HEK293 (cell line): ENCODE measurements around the gene NDUFC2.

Experiments used
- GLI2 ChIP-seq: fragments of 450-650 bp; formaldehyde crosslinking; IDR thresholded peaks from 2 replicates; pipeline ENCODE4; 2017; ENCODE audit warnings: missing biosample characterization, missing genetic modification characterization, low read depth, borderline replicate concordance
- MYNN ChIP-seq: fragments of 450-650 bp; formaldehyde crosslinking; IDR thresholded peaks from 2 replicates; pipeline ENCODE4 v1.5.1; 2016; ENCODE audit warnings: missing biosample characterization, missing genetic modification characterization, borderline replicate concordance
- ZBTB20 ChIP-seq: fragments of 450-650 bp; formaldehyde crosslinking; IDR thresholded peaks from 2 replicates; pipeline ENCODE4 v1.5.1; 2016; ENCODE audit warnings: missing biosample characterization, missing genetic modification characterization
- ZNF121 ChIP-seq: fragments of 450-650 bp; formaldehyde crosslinking; IDR thresholded peaks from 2 replicates; pipeline ENCODE4 v1.5.1; 2016; ENCODE audit warnings: missing biosample characterization, missing genetic modification characterization
- ZNF211 ChIP-seq: fragments of 450-650 bp; formaldehyde crosslinking; IDR thresholded peaks from 2 replicates; pipeline ENCODE4 v1.5.1; 2016; ENCODE audit warnings: low read depth, missing biosample characterization, missing genetic modification characterization
- ZNF391 ChIP-seq: fragments of 450-650 bp; formaldehyde crosslinking; IDR thresholded peaks from 2 replicates; pipeline ENCODE4 v1.5.1; 2016; ENCODE audit warnings: low read depth, missing biosample characterization, missing genetic modification characterization, borderline replicate concordance
- ZNF394 ChIP-seq: fragments of 450-650 bp; formaldehyde crosslinking; IDR thresholded peaks from 2 replicates; pipeline ENCODE4 v1.5.1; 2016; ENCODE audit warnings: missing biosample characterization, missing genetic modification characterization, mild to moderate bottlenecking, moderate library complexity, borderline replicate concordance
- ZNF600 ChIP-seq: fragments of 450-650 bp; formaldehyde crosslinking; IDR thresholded peaks from 2 replicates; pipeline ENCODE4 v1.5.1; 2016; ENCODE audit warnings: missing biosample characterization, missing genetic modification characterization
- ZNF654 ChIP-seq: fragments of 450-650 bp; formaldehyde crosslinking; IDR thresholded peaks from 2 replicates; pipeline ENCODE4 v1.5.1; 2016; ENCODE audit warnings: low read depth, missing biosample characterization, missing genetic modification characterization
- ZNF658 ChIP-seq: fragments of 450-650 bp; formaldehyde crosslinking; IDR thresholded peaks from 2 replicates; pipeline ENCODE4; 2016; ENCODE audit warnings: missing biosample characterization, missing genetic modification characterization
- ZNF707 ChIP-seq: fragments of 450-650 bp; formaldehyde crosslinking; IDR thresholded peaks from 2 replicates; pipeline ENCODE4 v1.5.1; 2016; ENCODE audit warnings: missing biosample characterization, missing genetic modification characterization
- ZNF777 ChIP-seq: fragments of 450-650 bp; formaldehyde crosslinking; IDR thresholded peaks from 2 replicates; pipeline ENCODE4 v1.5.1; 2017; ENCODE audit warnings: missing biosample characterization, missing genetic modification characterization, borderline replicate concordance
- ZNF785 ChIP-seq: fragments of 450-650 bp; formaldehyde crosslinking; IDR thresholded peaks from 2 replicates; pipeline ENCODE4 v1.5.1; 2016; ENCODE audit warnings: missing biosample characterization, missing genetic modification characterization
- ZNF830 ChIP-seq: fragments of 450-650 bp; IDR thresholded peaks from 2 replicates; pipeline ENCODE4 v1.5.0; 2018; ENCODE audit warnings: missing biosample characterization, missing genetic modification characterization, low read depth, mild to moderate bottlenecking, moderate library complexity
- ZNF837 ChIP-seq: fragments of 450-650 bp; formaldehyde crosslinking; IDR thresholded peaks from 2 replicates; pipeline ENCODE4 v1.5.1; 2016; ENCODE audit warnings: missing biosample characterization, missing genetic modification characterization
- TF ChIP-seq, protein P1 (sequence below): fragments of 450-650 bp; formaldehyde crosslinking; IDR thresholded peaks from 2 replicates; pipeline ENCODE4 v1.5.1; 2016; ENCODE audit warnings: missing biosample characterization, missing genetic modification characterization, low read depth
- TF ChIP-seq, protein P2 (sequence below): fragments of 450-650 bp; formaldehyde crosslinking; IDR thresholded peaks from 2 replicates; pipeline ENCODE4 v1.5.1; 2016; ENCODE audit warnings: missing biosample characterization, missing genetic modification characterization
- TF ChIP-seq, protein P3 (sequence below): fragments of 450-650 bp; formaldehyde crosslinking; IDR thresholded peaks from 2 replicates; pipeline ENCODE4 v1.5.1; 2016; ENCODE audit warnings: missing biosample characterization, missing genetic modification characterization
- TF ChIP-seq, protein P4 (sequence below): fragments of 450-650 bp; formaldehyde crosslinking; IDR thresholded peaks from 2 replicates; pipeline ENCODE4 v1.5.1; 2016; ENCODE audit warnings: missing biosample characterization, missing genetic modification characterization
- TF ChIP-seq, protein P5 (sequence below): fragments of 450-650 bp; formaldehyde crosslinking; IDR thresholded peaks from 2 replicates; pipeline ENCODE4 v1.5.1; 2016; ENCODE audit warnings: missing biosample characterization, missing genetic modification characterization
- TF ChIP-seq, protein P6 (sequence below): fragments of 450-650 bp; formaldehyde crosslinking; IDR thresholded peaks from 2 replicates; pipeline ENCODE4 v1.5.1; 2016; ENCODE audit warnings: missing biosample characterization, missing genetic modification characterization
- TF ChIP-seq, protein P7 (sequence below): fragments of 450-650 bp; formaldehyde crosslinking; IDR thresholded peaks from 2 replicates; pipeline ENCODE4 v1.5.1; 2016; ENCODE audit warnings: missing biosample characterization, missing genetic modification characterization

Gene NDUFC2

DNA sequence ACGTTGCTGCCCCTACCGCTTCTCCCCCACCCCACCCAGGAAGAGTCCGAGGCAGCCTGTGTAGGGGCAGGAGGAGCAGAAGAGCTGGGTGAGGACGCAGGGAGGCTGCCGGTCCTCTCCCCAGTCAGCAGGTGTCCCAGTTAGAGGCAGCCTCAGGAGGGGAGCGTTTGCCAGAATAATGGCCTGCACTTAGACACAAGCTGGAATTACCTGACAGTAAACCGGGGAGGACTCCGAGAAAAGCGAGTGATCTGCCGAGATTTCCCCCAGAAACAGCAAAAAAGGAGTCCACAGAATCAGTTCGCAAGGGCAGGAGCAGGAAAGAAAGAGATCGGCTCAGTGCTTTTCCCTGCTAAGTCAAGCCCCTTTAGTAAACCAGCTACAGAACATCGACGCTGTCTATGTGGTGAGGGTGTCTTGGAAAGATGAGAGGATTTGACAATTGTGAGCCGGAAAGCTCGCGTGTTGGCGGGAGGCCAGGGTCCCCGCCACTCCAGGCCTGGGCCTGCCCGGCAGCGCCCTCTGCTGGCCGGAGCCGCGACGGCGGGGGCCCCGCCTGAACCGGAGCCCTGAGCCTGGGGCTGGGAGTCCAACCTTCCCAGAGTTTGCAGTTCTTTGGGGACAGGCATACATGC lies 33.7 kb downstream of the NDUFC2 start (continued):
- TF ChIP-seq, protein P1, sequence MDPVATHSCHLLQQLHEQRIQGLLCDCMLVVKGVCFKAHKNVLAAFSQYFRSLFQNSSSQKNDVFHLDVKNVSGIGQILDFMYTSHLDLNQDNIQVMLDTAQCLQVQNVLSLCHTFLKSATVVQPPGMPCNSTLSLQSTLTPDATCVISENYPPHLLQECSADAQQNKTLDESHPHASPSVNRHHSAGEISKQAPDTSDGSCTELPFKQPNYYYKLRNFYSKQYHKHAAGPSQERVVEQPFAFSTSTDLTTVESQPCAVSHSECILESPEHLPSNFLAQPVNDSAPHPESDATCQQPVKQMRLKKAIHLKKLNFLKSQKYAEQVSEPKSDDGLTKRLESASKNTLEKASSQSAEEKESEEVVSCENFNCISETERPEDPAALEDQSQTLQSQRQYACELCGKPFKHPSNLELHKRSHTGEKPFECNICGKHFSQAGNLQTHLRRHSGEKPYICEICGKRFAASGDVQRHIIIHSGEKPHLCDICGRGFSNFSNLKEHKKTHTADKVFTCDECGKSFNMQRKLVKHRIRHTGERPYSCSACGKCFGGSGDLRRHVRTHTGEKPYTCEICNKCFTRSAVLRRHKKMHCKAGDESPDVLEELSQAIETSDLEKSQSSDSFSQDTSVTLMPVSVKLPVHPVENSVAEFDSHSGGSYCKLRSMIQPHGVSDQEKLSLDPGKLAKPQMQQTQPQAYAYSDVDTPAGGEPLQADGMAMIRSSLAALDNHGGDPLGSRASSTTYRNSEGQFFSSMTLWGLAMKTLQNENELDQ (tag by site-specific recombination): no peak
- TF ChIP-seq ZNF391 (tag by site-specific recombination) (no peak), ZNF830 (tag by site-specific recombination) (no peak), ZNF394 (no peak), ZNF777 (tag by site-specific recombination) (no peak), ZNF654 (tag by site-specific recombination) (peak; percentile 68), GLI2 (tag by site-specific recombination) (no peak), ZNF707 (no peak), ZNF785 (tag by site-specific recombination) (no peak), ZBTB20 (no peak), ZNF658 (tag by site-specific recombination) (no peak), ZNF837 (tag by site-specific recombination) (no peak), ZNF600 (peak; percentile 68; the same call in 1 of the 2 replicates), MYNN (tag by site-specific recombination) (no peak), ZNF211 (tag by site-specific recombination) (no peak), ZNF121 (tag by site-specific recombination) (no peak)
- TF ChIP-seq, protein P2, sequence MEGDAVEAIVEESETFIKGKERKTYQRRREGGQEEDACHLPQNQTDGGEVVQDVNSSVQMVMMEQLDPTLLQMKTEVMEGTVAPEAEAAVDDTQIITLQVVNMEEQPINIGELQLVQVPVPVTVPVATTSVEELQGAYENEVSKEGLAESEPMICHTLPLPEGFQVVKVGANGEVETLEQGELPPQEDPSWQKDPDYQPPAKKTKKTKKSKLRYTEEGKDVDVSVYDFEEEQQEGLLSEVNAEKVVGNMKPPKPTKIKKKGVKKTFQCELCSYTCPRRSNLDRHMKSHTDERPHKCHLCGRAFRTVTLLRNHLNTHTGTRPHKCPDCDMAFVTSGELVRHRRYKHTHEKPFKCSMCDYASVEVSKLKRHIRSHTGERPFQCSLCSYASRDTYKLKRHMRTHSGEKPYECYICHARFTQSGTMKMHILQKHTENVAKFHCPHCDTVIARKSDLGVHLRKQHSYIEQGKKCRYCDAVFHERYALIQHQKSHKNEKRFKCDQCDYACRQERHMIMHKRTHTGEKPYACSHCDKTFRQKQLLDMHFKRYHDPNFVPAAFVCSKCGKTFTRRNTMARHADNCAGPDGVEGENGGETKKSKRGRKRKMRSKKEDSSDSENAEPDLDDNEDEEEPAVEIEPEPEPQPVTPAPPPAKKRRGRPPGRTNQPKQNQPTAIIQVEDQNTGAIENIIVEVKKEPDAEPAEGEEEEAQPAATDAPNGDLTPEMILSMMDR: peak; percentile 84
- TF ChIP-seq, protein P3, sequence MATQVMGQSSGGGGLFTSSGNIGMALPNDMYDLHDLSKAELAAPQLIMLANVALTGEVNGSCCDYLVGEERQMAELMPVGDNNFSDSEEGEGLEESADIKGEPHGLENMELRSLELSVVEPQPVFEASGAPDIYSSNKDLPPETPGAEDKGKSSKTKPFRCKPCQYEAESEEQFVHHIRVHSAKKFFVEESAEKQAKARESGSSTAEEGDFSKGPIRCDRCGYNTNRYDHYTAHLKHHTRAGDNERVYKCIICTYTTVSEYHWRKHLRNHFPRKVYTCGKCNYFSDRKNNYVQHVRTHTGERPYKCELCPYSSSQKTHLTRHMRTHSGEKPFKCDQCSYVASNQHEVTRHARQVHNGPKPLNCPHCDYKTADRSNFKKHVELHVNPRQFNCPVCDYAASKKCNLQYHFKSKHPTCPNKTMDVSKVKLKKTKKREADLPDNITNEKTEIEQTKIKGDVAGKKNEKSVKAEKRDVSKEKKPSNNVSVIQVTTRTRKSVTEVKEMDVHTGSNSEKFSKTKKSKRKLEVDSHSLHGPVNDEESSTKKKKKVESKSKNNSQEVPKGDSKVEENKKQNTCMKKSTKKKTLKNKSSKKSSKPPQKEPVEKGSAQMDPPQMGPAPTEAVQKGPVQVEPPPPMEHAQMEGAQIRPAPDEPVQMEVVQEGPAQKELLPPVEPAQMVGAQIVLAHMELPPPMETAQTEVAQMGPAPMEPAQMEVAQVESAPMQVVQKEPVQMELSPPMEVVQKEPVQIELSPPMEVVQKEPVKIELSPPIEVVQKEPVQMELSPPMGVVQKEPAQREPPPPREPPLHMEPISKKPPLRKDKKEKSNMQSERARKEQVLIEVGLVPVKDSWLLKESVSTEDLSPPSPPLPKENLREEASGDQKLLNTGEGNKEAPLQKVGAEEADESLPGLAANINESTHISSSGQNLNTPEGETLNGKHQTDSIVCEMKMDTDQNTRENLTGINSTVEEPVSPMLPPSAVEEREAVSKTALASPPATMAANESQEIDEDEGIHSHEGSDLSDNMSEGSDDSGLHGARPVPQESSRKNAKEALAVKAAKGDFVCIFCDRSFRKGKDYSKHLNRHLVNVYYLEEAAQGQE (tag by site-specific recombination): no peak
- TF ChIP-seq, protein P4, sequence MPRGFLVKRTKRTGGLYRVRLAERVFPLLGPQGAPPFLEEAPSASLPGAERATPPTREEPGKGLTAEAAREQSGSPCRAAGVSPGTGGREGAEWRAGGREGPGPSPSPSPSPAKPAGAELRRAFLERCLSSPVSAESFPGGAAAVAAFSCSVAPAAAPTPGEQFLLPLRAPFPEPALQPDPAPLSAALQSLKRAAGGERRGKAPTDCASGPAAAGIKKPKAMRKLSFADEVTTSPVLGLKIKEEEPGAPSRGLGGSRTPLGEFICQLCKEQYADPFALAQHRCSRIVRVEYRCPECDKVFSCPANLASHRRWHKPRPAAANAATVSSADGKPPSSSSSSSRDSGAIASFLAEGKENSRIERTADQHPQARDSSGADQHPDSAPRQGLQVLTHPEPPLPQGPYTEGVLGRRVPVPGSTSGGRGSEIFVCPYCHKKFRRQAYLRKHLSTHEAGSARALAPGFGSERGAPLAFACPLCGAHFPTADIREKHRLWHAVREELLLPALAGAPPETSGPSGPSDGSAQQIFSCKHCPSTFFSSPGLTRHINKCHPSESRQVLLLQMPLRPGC (tag by site-specific recombination): no peak
- TF ChIP-seq, protein P5, sequence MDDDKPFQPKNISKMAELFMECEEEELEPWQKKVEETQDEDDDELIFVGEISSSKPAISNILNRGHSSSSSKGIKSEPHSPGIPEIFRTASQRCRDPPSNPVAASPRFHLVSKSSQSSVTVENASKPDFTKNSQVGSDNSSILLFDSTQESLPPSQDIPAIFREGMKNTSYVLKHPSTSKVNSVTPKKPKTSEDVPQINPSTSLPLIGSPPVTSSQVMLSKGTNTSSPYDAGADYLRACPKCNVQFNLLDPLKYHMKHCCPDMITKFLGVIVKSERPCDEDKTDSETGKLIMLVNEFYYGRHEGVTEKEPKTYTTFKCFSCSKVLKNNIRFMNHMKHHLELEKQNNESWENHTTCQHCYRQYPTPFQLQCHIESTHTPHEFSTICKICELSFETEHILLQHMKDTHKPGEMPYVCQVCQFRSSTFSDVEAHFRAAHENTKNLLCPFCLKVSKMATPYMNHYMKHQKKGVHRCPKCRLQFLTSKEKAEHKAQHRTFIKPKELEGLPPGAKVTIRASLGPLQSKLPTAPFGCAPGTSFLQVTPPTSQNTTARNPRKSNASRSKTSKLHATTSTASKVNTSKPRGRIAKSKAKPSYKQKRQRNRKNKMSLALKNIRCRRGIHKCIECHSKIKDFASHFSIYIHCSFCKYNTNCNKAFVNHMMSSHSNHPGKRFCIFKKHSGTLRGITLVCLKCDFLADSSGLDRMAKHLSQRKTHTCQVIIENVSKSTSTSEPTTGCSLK (tag by site-specific recombination): no peak
- TF ChIP-seq, protein P6, sequence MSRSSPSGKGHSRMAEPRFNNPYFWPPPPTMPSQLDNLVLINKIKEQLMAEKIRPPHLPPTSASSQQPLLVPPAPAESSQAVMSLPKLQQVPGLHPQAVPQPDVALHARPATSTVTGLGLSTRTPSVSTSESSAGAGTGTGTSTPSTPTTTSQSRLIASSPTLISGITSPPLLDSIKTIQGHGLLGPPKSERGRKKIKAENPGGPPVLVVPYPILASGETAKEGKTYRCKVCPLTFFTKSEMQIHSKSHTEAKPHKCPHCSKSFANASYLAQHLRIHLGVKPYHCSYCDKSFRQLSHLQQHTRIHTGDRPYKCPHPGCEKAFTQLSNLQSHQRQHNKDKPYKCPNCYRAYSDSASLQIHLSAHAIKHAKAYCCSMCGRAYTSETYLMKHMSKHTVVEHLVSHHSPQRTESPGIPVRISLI (tag by site-specific recombination): no peak
- TF ChIP-seq, protein P7, sequence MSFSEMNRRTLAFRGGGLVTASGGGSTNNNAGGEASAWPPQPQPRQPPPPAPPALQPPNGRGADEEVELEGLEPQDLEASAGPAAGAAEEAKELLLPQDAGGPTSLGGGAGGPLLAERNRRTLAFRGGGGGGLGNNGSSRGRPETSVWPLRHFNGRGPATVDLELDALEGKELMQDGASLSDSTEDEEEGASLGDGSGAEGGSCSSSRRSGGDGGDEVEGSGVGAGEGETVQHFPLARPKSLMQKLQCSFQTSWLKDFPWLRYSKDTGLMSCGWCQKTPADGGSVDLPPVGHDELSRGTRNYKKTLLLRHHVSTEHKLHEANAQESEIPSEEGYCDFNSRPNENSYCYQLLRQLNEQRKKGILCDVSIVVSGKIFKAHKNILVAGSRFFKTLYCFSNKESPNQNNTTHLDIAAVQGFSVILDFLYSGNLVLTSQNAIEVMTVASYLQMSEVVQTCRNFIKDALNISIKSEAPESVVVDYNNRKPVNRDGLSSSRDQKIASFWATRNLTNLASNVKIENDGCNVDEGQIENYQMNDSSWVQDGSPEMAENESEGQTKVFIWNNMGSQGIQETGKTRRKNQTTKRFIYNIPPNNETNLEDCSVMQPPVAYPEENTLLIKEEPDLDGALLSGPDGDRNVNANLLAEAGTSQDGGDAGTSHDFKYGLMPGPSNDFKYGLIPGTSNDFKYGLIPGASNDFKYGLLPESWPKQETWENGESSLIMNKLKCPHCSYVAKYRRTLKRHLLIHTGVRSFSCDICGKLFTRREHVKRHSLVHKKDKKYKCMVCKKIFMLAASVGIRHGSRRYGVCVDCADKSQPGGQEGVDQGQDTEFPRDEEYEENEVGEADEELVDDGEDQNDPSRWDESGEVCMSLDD (tag by site-specific recombination): no peak
